ENCODE data around the gene RXFP2. TPM values are rescaled to one million over a fixed set of nuclear protein-coding genes. Genes with fewer than 3 reads are reported as not detected.
A peak's percentile ranks its signal among the peaks of the same experiment; 100 is the strongest.

The RXFP2 gene
- total RNA-seq = not detected

GRCh38 chr13:31739226-31739625 lies at the start of gene RXFP2:
RXFP2 (plus strand) TSS chr13:31739526; CDS start chr13:31739613, 87 bp downstream.
- H3K27me3 ChIP-seq = no peaks in the 10 kb centered on the region
- no peak within 1 kb of the TSS for H3K27ac ChIP-seq
- no peaks in the 10 kb centered on the region for H3K4me1 ChIP-seq
- no peak for TF ChIP-seq CTCF (IDR thresholded peaks at IDR 0.05)
- no peaks in the 10 kb centered on the region for H3K9me3 ChIP-seq
- no peaks in the 10 kb centered on the region for H3K36me3 ChIP-seq
- H3K4me3 ChIP-seq = no peak within 1 kb of the TSS
- no peak for DNase-seq (ENCODE audit: low spot score)

GRCh38 chr13:31697290-31697689 lies 42.0 kb upstream of the RXFP2 start:
- no peaks in the 10 kb centered on the region for H3K27me3 ChIP-seq
- no peaks in the 10 kb centered on the region for H3K4me1 ChIP-seq

GRCh38 chr13:31699650-31700049 lies 39.7 kb upstream of the RXFP2 start:
- no peaks in the 10 kb centered on the region for H3K4me1 ChIP-seq
- H3K36me3 ChIP-seq = no peaks in the 10 kb centered on the region
- peak in 1 of 2 donors; percentile 21 for TF ChIP-seq CTCF (IDR thresholded peaks at IDR 0.05)
- no peaks in the 10 kb centered on the region for H3K27me3 ChIP-seq
- DNase-seq (ENCODE audit: low spot score) = no peak
- no peak overlapping the region for H3K4me3 ChIP-seq
- H3K27ac ChIP-seq = no peak overlapping the region
- H3K9me3 ChIP-seq = peaks cover 0 to 19% of the 10 kb centered on the region in 2 donors

More at GRCh38 chr13:31697290-31697689, 42.0 kb upstream of the RXFP2 start:
- no peak overlapping the region for H3K27ac ChIP-seq
- TF ChIP-seq CTCF (IDR thresholded peaks at IDR 0.05) = no peak
- peaks cover 0 to 23% of the 10 kb centered on the region in 2 donors for H3K9me3 ChIP-seq
- H3K36me3 ChIP-seq = no peaks in the 10 kb centered on the region
- no peak for DNase-seq (ENCODE audit: low spot score)
- H3K4me3 ChIP-seq = no peak overlapping the region

GRCh38 chr13:31703780-31704179 lies 35.5 kb upstream of the RXFP2 start:
- H3K36me3 ChIP-seq = no peaks in the 10 kb centered on the region
- H3K27ac ChIP-seq = no peak overlapping the region
- H3K9me3 ChIP-seq = no peaks in the 10 kb centered on the region
- no peaks in the 10 kb centered on the region for H3K4me1 ChIP-seq
- TF ChIP-seq CTCF (IDR thresholded peaks at IDR 0.05) = no peak
- no peak overlapping the region for H3K4me3 ChIP-seq
- no peaks in the 10 kb centered on the region for H3K27me3 ChIP-seq
- DNase-seq (ENCODE audit: low spot score) = no peak

GRCh38 chr13:31706105-31706504 lies 33.2 kb upstream of the RXFP2 start:
- H3K9me3 ChIP-seq = no peaks in the 10 kb centered on the region
- TF ChIP-seq CTCF (IDR thresholded peaks at IDR 0.05) = no peak
- DNase-seq (ENCODE audit: low spot score) = no peak
- no peak overlapping the region for H3K4me3 ChIP-seq
- H3K36me3 ChIP-seq = no peaks in the 10 kb centered on the region
- H3K27me3 ChIP-seq = no peaks in the 10 kb centered on the region
- no peaks in the 10 kb centered on the region for H3K4me1 ChIP-seq
- H3K27ac ChIP-seq = no peak overlapping the region

GRCh38 chr13:31717583-31717982 lies 21.7 kb upstream of the RXFP2 start:
- Histone ChIP-seq H3K9me3 (no peaks in the 10 kb centered on the region), H3K27me3 (no peaks in the 10 kb centered on the region), H3K36me3 (no peaks in the 10 kb centered on the region), H3K27ac (no peak overlapping the region), H3K4me1 (no peaks in the 10 kb centered on the region), H3K4me3 (no peak overlapping the region)
- DNase-seq (ENCODE audit: low spot score) = no peak
- TF ChIP-seq CTCF (IDR thresholded peaks at IDR 0.05) = no peak
